Cardiac septum (tissue), 1 donor: ENCODE results near the gene ABLIM3. TPM values are rescaled to one million over a fixed set of nuclear protein-coding genes. Genes with fewer than 3 reads are reported as not detected.

ENCODE experiments used
- DNase-seq: peaks from one replicate; pipeline ENCODE4 v3.0.0-alpha.2; 2020; ENCODE audit warnings: low spot score
- intact Hi-C: fragments of 100-400 bp; cut with DNase I; formaldehyde crosslinking; loops from one replicate; pipeline ENCODE4 v1.14.0; 2022
- total RNA-seq: library from RNA; stranded (reverse); fragmentation: NEBNext Ultra II Directional; extraction: Animal tissue kit (Norgen Biotek cat#: 25700); gene quantifications from one replicate; pipeline ENCODE4 v1.2.1, GENCODE V29; 2021
- donor health status: DM: no; HTN: no; CAD: no.

ABLIM3 gene
- total RNA-seq, 1 donor from 2014 or later = 118 TPM

GRCh38 chr5:149207831-149208230 lies 66.5 kb downstream of the ABLIM3 start:
- DNase-seq = no peak
- intact Hi-C loops = no loop called here

DNA sequence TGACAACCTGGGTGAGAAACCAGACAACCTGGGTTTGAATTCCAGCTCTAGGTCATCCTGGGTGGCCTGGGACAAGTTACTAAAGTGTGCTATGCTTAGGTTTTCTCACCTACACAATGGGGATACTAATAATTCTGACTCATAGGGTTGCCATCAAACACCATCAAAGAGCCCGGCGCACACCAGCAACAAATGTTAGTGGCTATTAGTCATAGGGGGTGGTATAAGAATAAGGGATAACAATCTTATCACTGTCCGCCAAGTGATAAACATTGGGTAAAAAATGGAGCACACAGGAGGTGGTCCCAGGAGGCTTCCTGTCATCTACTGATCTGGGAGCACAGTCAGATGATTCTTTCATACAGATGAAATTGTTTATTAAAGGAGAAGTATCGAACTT lies 68.9 kb downstream of the ABLIM3 start:
- no peak for DNase-seq
- intact Hi-C loops = loop anchor here (5.0 kb wide), 1 partner anchor 33 kb away; no protein-coding TSS in a partner anchor

- intact Hi-C loops = loop anchor here (5.0 kb wide), 1 partner anchor 34 kb away; no protein-coding TSS in a partner anchor
- DNase-seq = no peak
These were observed 69.7 kb downstream of the ABLIM3 start for GRCh38 chr5:149210968-149211490.

- DNase-seq = no peak
- intact Hi-C loops = loop anchor here (5.0 kb wide), 1 partner anchor 34 kb away; no protein-coding TSS in a partner anchor
These were observed 70.3 kb downstream of the ABLIM3 start for GRCh38 chr5:149211566-149211965.

DNA sequence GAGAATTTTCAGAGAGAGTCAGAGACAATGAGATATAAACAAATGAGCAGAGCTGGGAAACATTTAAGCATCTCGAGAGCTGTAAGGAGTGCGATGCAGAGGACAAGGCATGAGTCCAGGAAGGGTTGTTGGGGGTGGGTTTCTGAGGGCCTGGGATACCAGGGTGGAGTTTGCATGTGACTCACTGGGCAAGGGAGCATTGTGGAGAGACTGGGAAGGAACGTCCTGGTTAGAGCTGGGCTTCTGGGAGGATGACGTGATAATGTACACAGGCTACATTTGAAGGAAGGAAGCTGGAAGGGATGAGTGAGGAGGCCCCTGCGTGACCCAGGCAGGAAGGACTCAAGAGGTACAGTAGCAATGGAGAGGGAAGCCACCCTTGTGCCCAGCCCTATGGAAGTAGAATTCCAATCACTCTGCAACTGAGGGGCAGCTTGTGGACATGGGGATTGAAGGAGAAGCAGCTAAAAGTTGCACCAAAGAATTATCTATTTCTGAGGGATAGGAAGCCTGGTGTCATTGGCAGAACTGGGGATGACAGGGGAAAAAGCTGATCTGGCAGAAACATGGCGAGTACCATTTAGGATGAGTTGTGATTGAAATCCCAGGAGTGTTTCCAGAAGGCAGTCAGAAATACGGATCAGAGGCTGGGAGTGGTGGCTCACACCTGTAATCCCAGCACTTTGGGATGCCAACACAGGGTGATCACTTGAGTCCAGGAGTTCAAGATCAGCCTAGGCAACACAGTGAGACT lies 71.1 kb downstream of the ABLIM3 start:
- no peak for DNase-seq
- intact Hi-C loops = loop anchor here (5.0 kb wide), 1 partner anchor 35 kb away; no protein-coding TSS in a partner anchor

DNA sequence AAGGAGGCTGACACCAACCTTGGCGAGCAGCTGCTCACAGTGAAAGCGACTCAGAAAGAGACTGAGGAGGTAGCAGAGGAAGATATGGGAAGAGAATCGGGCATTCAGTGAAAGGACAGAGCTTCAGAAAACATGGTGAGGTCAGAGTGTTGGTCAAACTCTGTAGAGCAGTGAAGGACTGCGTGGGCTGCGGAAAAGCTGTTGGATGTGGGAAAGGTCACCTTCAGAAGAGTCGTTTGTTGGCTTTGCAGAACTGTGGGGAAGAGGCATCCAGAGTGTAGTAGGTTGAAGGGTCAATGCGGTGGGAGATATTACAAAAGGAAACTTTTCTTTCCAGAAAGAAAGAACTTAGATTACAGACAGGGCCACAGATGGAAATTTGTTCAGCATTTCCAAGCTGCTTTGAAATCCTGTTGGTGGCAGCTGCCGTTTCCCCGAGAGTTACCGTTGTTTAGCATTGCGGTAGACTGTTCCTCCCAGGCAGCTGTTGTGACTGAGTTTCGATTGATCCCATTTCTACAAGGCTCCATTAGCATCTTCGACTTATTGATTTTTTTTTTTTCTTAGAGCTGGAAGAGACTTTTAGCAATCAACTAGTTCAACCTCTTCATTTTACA lies 72.1 kb downstream of the ABLIM3 start:
- DNase-seq = no peak
- intact Hi-C loops = loop anchor here (5.0 kb wide), 1 partner anchor 36 kb away; no protein-coding TSS in a partner anchor

DNA sequence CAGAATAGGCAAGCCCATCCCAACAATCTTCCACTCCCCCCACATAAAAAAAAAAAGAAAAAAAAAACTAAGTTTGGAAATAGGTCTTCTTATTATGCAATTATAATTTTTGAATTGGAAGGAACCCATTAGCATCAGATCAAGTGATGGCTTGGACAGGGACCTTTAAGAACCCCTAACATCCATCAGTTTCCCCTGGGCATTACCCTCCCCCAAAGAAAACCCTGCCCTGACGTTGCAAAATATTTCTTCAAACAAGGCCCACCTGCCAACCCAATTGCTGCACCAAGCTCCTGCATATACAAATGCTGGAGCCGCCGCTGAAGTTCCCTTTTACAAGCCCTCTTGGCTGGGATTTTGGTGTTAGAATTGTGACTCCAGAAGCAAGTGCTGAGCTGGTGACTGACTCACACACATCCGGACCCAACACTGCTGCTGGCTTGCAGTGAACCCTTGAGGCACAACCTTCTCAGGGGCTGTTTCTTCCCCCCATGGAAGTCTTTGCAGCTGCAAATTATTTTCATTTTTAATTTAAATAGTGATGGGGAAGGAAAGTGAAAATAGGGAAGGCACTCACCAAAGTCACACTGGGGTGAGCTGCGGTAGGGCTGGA lies 74.3 kb downstream of the ABLIM3 start:
- DNase-seq = no peak
- intact Hi-C loops = no loop called here

- intact Hi-C loops = no loop called here
- no peak for DNase-seq
These were observed 75.2 kb downstream of the ABLIM3 start for GRCh38 chr5:149216496-149216895.

DNA sequence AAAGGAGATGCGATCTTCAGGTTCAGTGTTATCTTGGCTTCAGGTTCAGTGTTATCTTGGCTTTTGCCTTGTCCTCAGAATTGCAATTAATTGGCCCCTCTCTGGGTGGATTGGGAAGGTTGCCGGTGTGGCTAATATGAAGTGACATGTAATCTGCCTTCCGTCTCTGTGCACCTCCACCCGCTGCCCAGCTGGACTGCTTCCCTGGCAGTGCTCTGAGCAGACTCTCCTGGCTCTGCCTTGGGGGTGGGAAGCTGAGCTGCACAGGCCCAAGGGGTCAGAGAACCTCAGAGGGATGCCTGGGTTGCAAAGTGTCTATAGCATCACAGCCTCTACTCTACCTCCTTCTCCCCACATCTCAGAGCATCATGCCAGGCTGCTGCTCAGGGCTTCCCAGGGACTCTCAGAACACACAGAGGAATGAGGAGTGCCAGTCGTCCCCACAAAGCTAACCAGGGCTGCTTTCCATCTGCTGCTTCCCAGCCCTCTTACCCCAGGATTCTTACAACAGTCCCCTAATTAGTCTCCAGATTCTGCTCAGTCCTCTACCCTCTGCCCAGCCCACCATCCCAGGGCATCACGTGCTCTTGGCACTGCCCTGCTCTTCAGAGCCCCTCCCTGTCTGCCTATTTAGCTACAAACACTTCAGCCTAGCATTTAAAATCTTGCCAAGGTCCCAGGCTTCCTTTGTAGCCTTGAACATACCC lies 76.0 kb downstream of the ABLIM3 start:
- intact Hi-C loops = no loop called here
- no peak for DNase-seq

DNA sequence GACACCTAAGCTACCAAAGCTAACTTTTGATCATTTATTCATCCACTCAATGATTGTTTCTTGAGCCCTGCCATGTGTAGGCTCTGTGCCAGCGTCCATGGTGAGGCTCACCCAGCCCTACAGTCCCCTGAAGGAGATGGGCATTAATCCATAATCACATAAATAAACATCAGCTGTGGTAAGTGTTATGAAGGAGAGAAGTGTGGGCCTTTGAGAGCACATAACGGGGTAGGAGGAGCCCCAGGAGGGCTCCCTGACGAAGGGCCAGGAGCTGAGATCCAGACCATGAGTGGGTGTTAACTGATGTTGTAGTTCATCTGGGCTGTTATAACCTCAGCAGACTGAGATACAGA lies 76.5 kb downstream of the ABLIM3 start:
- DNase-seq = no peak
- intact Hi-C loops = no loop called here

GRCh38 chr5:149219584-149219983 lies 78.3 kb downstream of the ABLIM3 start:
- no peak for DNase-seq
- intact Hi-C loops = no loop called here

- intact Hi-C loops = no loop called here
- DNase-seq = no peak
These were observed 79.5 kb downstream of the ABLIM3 start for GRCh38 chr5:149220750-149221149.

- intact Hi-C loops = no loop called here
These were observed 80.0 kb downstream of the ABLIM3 start for GRCh38 chr5:149221326-149221725.

DNA sequence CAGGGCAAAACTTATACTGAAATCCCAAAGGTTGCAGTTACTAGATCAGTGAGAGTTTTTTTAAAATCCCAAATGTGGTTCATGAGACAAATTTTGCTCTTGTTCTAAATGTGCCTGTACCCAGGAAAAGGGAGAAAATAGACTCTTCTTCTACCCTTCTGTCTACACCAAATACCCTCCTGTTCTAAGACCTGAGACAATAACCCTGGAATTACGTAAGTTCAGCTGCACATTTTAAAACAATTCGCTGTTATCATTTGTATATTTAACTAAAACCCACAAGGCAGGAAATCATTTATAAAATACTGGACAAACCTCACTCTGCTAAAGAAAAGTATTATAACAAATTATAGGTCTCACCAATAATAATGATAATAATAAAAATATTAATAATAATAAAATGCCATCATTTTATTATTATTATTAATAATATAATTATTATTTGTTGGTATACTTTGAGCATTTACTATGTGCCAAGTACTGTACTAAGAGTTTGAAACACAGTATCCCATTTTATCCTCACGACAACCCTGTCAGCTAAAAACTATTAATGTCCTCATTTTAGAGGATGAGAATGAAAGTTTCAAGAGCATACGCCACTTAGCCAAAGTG lies 80.5 kb downstream of the ABLIM3 start:
- no peak for DNase-seq
- intact Hi-C loops = no loop called here

More at GRCh38 chr5:149221326-149221725, 80.0 kb downstream of the ABLIM3 start:
- no peak for DNase-seq

GRCh38 chr5:149223081-149223848 lies 82.0 kb downstream of the ABLIM3 start:
- intact Hi-C loops = no loop called here
- DNase-seq = no peak

GRCh38 chr5:149224282-149224681 lies 83.0 kb downstream of the ABLIM3 start:
- DNase-seq = peak; percentile 84
- intact Hi-C loops = no loop called here

GRCh38 chr5:149227168-149227826 lies 86.0 kb downstream of the ABLIM3 start:
- intact Hi-C loops = no loop called here
- no peak for DNase-seq
